NCI-H2196 (cell line): ENCODE results near the gene EBF3.

Source experiments
- DNase-seq: peaks from one replicate; lab custom pipeline; 2025; ENCODE audit not compliant: unreplicated experiment; lab: John Stamatoyannopoulos, UW

Gene EBF3

GRCh38 chr10:129972145-129972965 lies 8.3 kb upstream of the EBF3 start:
- no peak for DNase-seq

GRCh38 chr10:129971381-129972144 lies 7.5 kb upstream of the EBF3 start:
- no peak for DNase-seq

- DNase-seq, result no peak
Observed at GRCh38 chr10:129970465-129971364, 6.6 kb upstream of the EBF3 start.

GRCh38 chr10:129969911-129970464 lies 5.9 kb upstream of the EBF3 start:
- DNase-seq, result no peak

DNA sequence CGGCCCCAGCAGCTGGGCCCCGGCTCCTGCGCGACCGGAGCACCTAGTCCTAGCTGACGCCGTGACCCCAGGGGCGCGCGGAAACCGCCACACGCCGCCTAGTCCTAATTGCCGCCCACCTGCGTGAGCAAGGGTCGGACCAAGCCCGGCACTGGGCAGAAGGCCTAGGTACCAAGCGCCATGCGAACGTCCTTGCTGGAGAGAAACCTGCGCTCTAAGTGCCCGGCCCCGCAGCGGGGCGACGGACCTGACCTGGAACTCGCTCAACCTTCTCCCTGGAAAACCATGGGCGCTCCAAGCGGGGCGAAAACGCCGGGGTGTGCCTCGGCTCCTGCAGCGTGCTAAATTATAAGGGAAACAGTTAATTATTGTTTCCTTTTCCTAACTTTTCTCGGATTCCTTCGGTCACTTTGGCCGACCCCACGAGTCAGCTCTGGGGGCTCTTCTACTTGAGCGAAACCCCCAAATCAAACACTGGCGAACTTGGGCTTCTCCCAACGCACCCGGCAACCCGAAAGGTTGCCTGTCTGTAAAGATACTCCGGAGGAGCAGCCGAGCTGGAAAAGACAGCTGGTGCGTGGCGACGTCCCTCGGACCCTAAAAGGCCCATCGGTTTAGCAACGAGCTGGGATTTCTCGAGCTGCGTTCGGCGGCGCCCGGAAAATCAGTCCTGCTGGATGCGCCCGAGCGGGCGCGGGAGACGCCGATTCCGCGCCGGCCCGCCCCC lies 5.3 kb upstream of the EBF3 start:
- no peak for DNase-seq

DNA sequence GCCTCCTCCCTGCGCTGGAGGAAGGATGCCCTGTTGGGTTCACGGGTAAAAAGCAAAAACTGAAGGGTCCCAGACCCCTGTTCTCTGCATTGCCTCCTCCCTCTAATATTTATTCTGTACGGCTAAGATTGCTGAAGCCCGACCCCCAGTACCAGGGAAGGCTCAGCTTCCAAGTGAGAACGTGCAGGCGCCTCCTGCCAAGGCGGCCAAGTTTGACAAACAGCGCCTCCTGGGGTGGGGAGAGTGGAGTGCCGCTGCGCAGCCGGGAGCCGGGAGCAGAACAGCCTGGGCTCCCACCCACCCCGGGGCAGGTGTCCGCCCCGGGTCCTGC lies 4.7 kb upstream of the EBF3 start:
- DNase-seq, result no peak

DNA sequence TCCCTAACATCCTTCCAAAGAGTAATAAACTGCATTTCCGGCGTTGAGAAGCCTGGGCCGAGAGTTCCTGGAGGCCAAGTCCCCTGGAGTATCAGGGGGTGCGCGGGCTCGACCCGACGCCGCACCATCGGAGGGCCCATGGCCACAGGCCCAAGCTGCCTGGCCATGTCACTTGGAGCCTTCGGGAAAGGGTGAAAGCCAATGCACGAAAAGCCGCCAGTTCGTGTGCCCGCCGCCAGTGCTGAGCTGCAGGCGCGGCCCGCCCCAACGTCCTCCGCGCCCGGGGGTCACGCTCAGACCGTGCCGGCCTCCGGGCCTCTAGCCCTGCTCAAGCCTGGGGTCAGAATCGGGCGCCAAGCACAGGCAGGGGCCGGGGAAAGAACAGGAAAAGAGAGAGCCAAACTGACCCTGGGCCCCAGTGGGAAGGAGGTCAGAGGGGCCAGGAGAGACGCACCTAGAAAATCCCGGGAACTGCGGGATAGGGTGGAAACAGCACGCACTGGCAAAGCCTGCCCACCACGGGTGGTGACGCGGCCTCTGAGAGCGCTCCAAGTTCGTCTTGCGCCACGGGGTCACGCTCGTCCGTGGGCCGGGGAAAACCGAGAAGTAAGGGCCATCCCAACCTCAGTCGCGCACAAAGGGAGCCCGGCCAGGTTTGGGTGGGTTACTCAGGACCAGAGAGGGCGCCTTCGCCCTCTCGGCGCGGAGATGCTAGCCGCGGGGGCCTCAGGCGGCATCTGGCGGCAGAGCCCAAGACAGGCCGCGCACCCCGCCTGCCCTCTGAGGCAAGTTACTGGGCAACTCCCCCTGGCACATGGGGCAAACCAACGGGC lies 4.2 kb upstream of the EBF3 start:
- DNase-seq, result no peak

DNA sequence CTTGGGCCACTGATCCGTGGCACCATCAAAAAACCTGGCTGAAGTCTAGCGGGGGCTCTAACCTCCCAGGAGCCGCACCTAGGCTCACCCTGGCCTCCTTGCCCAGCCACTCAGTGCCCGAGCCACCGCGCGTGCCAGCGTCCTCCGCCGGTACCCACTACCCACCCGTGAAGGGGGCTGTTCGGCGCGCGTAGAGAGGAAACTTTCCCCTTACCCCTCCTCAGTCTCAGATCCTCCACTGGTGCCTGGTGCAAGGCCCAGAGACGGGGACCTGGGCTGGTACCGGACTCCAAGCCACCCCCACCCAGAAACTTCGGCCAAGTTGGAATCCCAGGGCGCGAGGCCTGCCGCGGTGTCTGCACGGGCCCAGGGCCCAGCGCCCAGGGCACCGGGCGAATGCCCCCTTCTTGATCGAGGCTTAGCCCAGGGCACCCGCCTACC lies 3.5 kb upstream of the EBF3 start:
- DNase-seq, result no peak

- no peak for DNase-seq
Observed at GRCh38 chr10:129966889-129967578, 3.0 kb upstream of the EBF3 start.

DNA sequence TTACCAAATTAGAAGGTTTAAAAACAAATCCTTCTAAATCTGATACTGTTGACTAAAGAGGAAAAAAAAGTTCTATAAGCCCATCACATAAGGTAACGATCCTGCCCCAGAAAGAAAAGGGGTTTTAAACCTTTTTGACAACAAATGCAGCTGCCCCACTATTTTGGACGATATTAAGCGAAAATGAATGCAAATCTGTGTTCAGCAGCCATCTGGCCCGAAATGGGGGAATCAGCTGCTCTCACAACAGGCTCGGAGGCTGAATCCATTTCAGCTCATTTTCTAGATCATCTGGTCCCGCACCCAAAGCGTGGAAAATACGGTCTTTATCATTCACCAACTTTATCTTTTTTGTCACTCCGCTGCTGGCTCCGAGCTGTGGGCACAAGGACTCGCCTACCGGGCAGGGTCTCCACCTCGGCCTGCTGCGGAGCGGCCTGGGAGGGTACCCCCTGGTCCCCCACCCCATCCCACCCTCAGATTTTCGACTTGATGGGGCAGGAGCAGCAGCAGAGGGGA lies 2.4 kb upstream of the EBF3 start:
- no peak for DNase-seq

DNA sequence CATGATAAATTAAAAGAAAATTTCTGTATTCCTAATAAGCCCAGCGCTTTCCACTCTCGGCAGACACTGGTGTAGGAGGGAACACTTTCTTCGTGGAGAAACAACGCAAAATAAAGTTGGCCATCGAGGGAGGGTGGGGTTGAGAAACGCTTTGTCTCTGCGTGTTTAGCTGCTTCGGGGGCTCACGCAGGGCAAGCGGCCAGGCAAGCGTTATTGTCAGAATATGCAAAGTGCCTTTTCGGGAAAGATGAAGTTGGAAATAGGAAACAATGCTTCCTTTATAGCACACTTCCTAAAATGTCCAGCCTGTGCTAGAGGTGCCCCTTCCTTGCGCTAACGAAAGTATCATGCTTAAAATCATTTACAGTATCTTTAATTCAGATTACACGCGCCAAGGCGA lies 1.9 kb upstream of the EBF3 start:
- DNase-seq, result no peak

- DNase-seq, result no peak
Observed at GRCh38 chr10:129965425-129965808, 1.3 kb upstream of the EBF3 start.

- no peak for DNase-seq
Observed at GRCh38 chr10:129964611-129965424, 744 bp upstream of the EBF3 start.

DNA sequence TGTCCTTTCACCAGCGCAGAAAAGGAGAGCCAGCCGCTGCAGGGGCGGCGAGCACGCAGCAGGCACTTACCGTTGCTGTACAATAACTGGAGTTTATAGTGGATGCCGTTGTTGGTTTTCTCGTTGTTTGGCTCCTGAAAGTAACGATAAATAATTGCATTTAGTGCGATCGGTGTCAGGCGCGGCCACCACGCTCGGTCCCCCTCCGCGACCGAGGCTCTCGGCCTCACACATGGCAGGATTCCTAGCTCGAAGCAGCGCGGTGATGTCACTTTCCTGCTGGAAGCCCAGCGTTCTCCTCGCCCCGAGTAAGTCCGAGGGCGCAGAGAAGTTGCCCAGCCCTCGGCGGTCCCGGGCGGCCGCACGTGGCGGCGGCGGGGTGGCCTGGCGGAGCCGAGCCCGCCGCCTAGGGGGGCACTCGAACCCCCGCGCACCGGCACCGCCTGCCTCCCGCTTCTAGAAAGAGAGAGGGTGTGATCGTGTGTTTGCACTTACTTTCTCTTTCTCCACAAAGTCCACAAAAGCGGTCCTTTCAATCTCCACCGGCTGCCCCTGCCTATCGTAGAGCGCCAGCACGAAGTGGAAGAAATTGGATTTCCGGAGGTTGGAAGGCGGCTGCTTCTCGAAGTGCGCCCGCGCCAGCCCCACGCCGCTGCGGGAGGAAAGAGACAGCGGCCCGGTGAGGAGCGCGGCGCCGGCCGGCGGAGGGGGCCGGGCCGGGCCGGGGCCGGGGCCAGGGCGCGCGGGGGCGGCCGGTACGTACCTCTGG lies 1.0 kb downstream of the EBF3 start:
- no peak for DNase-seq

DNA sequence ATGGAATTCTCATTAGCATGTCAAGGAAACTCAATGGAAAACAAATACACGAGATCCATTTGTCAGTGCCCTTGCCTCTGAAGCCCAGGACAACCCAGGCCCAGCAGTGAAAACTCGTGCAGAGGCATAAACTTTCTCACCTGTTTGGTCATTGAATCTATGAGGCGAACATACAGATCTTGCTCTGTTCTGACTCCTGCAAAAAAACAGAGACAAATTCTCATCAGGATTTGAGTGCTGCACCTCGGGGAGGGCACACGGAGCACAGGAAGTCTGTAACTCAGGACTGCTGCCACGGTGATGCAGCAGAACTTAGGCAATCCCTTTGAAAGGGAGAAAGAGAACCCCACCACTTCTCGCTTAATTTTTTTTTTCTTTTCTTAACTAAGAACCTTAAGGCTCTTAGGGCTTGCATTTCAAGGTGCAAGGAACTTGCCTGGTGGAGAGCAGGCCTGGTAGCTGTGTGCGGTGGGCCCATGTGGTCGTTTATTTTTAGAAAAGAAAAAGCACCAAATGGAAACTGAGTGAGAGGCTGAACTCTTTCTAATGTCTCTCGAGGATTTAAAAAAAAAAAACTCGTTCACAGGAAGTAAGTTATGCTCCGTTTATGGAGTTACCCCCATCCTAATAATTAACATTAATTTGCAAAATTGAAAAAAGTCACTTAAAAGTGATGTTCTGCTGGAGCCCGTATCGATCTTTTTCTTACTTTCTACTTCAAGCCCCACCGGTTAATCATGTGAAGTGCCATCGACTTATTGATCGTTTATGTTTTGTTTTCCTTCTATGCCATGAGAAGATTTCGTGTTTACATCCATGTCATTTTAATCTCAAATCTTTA lies 1.8 kb downstream of the EBF3 start:
- DNase-seq, result no peak

- no peak for DNase-seq
Observed at GRCh38 chr10:129961157-129961701, 2.8 kb downstream of the EBF3 start.
